Mesodermal cell (in vitro differentiated cells): Measurements from ENCODE around the gene SLFN12.
"Not testable (repeated sequence)": the region's sequence is repeated elsewhere in the genome, so short reads cannot be mapped to it uniquely, and the experiment has no call there.

Source experiments
- H3K27ac ChIP-seq: 2 replicates; pipeline ENCODE4 v1.7.0; 2013; ENCODE audit warnings: mild to moderate bottlenecking, low read depth, low read length, moderate library complexity; ENCODE audit not compliant: severe bottlenecking
- H3K36me3 ChIP-seq: 2 replicates; pipeline ENCODE4 v1.7.1; 2013; ENCODE audit warnings: mild to moderate bottlenecking, low read length, moderate library complexity; ENCODE audit not compliant: control insufficient read depth, insufficient read depth
- H3K4me1 ChIP-seq: one replicate; pipeline ENCODE4 v1.7.1; 2013; ENCODE audit warnings: mild to moderate bottlenecking, low read length; ENCODE audit not compliant: insufficient read depth, control insufficient read depth, poor library complexity, severe bottlenecking
- H3K4me3 ChIP-seq: 2 replicates; pipeline ENCODE4 v1.7.0; 2013; ENCODE audit warnings: low read length, control low read depth, mild to moderate bottlenecking; ENCODE audit not compliant: insufficient read depth, poor library complexity, severe bottlenecking; ENCODE audit errors: extremely low read depth
- H3K9me3 ChIP-seq: 2 replicates; pipeline ENCODE4 v1.7.1; 2013; ENCODE audit warnings: mild to moderate bottlenecking, low read length, moderate library complexity; ENCODE audit not compliant: control insufficient read depth
- WGBS, 2 experiments: methylation state at CpG; one replicate each; pipeline ENCODE4 v1.1.5; 2013; ENCODE audit warnings: missing lambda C conversion rate in 2 of 2; ENCODE audit not compliant: insufficient coverage in 2 of 2; 5-methylcytosine and 5-hydroxymethylcytosine counted together

The SLFN12 gene

GRCh38 chr17:35448899-35449227 is 16.6 kb upstream of the SLFN12 start:
- H3K4me3 ChIP-seq, result peak overlapping the region; percentile 19
- 83 to 88% methylated on average over 11 to 16 of the region's 16 CpGs for WGBS, 2 experiments
- H3K27ac ChIP-seq, result no peak overlapping the region
- peaks cover 3% of the 10 kb centered on the region for H3K4me1 ChIP-seq
- H3K36me3 ChIP-seq, result no peaks in the 10 kb centered on the region
- H3K9me3 ChIP-seq, result no peaks in the 10 kb centered on the region

- Histone ChIP-seq H3K9me3 (no peaks in the 10 kb centered on the region), H3K27ac (peak within 1 kb of the TSS; percentile 36), H3K4me1 (peaks cover 3% of the 10 kb centered on the region), H3K36me3 (no peaks in the 10 kb centered on the region), H3K4me3 (peak within 1 kb of the TSS; percentile 19)
- WGBS, 2 experiments, result 77 to 86% methylated on average over 29 to 43 of the region's 44 CpGs
Observed at GRCh38 chr17:35448214-35448898, 16.1 kb upstream of the SLFN12 start, which contains the start of gene SLFN13. Gene SLFN13 (minus strand): TSS chr17:35448766. CDS start chr17:35445680, 3,086 bp downstream.

DNA sequence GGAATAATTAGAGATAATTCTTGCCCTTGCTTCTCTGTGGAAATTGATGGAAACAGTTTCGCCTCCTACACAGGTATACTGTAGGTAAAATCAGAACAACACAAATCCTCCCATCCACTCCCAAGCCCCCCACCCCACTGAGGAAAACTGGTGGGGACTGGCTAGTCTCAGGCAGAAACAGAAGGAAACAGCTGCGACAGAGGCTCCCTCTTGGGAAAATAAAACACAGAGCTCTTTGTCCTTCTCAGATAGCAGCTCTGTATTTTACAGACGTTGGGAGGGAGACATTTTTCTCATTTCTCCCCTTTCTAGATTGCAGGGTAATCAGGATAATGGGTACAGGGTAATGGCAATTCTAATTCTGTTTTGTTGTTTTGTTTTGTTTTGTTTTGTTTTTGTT is 15.2 kb upstream of the SLFN12 start:
- WGBS, 2 experiments, result 29 to 79% methylated on average over 1 to 2 of the region's 3 CpGs
- H3K36me3 ChIP-seq, result no peaks in the 10 kb centered on the region
- H3K9me3 ChIP-seq, result no peaks in the 10 kb centered on the region
- H3K4me1 ChIP-seq, result peaks cover 3% of the 10 kb centered on the region
- H3K27ac ChIP-seq, result peak overlapping the region; percentile 36
- peak overlapping the region; percentile 19 for H3K4me3 ChIP-seq

DNA sequence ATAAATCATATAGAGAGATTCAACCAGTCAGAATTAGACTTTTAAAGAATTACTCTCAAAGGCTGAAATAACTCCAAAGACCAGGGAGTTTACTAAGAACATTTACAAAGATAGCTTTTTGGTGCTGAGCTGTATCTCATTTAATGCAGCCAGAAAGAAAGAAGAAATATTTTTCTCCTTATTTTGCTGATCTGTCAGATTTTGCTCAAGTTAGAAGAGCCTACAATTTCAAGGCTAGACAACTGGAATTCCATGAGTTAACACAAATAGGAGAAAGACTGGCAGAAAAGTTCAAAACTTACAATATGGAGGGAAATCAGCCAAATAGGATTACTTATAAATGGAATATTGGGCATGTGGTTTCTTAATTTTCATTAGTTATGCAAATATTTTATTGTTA is 6.1 kb upstream of the SLFN12 start:
- Histone ChIP-seq H3K36me3 (no peaks in the 10 kb centered on the region), H3K4me1 (no peaks in the 10 kb centered on the region), H3K4me3 (no peak overlapping the region), H3K9me3 (no peaks in the 10 kb centered on the region), H3K27ac (no peak overlapping the region)

GRCh38 chr17:35433075-35433894 is 985 bp upstream of the SLFN12 start:
- no peaks in the 10 kb centered on the region for H3K36me3 ChIP-seq
- WGBS, 2 experiments, result 63 to 65% methylated on average over 16 to 17 of the region's 19 CpGs
- H3K27ac ChIP-seq, result peak overlapping the region; percentile 99
- H3K4me1 ChIP-seq, result no peaks in the 10 kb centered on the region
- peaks cover 6% of the 10 kb centered on the region for H3K9me3 ChIP-seq
- peak overlapping the region; percentile 28 for H3K4me3 ChIP-seq

GRCh38 chr17:35429702-35430101 is 2.6 kb downstream of the SLFN12 start:
- 80% methylated on average over 1 of the region's 2 CpGs; no CpG with 5 or more reads in 1 of the 2 experiments for WGBS, 2 experiments
- Histone ChIP-seq H3K4me1 (no peaks in the 10 kb centered on the region), H3K27ac (no peak overlapping the region), H3K4me3 (no peak overlapping the region), H3K9me3 (peaks cover 6% of the 10 kb centered on the region), H3K36me3 (no peaks in the 10 kb centered on the region)

DNA sequence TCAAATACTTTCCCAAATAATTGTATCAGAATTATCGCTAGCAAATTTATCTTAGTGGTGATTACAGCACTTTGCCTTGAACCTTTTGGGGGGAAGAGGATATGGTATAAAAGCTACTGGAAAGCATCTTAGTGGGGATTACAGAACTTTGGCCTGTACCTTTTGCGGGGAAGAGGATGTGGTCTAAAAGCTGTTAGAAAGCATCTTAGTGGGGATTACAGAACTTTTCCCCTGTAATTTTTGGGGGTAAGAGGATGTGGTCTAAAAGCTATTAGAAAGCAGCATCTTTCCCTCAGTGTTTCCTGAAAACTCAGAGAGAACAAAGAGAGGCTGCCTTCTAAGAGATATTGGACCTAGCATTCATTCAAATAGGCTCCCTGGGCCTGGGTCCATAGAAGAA is 4.1 kb downstream of the SLFN12 start:
- H3K27ac ChIP-seq, result no peak overlapping the region
- WGBS, 2 experiments, result 100% methylated on average over 1 of the region's 2 CpGs

DNA sequence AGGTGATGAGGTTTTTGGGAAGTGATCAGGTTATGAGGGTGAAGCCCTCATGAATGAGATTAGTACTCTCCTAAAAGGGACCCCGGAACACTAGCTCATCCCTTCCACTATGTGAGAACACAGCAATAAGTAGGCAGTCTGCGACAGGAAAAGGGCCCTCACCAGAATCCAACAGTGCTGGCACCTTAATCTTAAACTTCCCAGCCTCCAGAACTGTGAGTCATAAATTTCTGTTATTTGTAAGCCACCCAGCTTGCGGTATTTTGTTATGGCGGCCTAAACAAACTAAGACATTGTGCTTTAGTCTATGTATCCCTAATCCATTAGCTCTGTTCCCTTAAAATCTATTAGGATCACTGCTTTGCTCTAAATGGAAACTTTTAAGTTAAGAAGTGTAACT is 8.5 kb downstream of the SLFN12 start:
- Histone ChIP-seq H3K4me3 (no peak overlapping the region), H3K36me3 (no peaks in the 10 kb centered on the region), H3K27ac (no peak overlapping the region), H3K4me1 (no peaks in the 10 kb centered on the region), H3K9me3 (no peaks in the 10 kb centered on the region)
- WGBS, 2 experiments, result no CpG with 5 or more reads among the region's 4 CpGs

More for the DNA sequence above, 4.1 kb downstream of the SLFN12 start:
- Histone ChIP-seq H3K4me1 (no peaks in the 10 kb centered on the region), H3K4me3 (no peak overlapping the region), H3K9me3 (peaks cover 6% of the 10 kb centered on the region), H3K36me3 (no peaks in the 10 kb centered on the region)

- not testable (repeated sequence) for H3K9me3 ChIP-seq, H3K36me3 ChIP-seq, H3K27ac ChIP-seq, H3K4me3 ChIP-seq, H3K4me1 ChIP-seq
- WGBS, 2 experiments, result 96 to 97% methylated on average over 6 to 7 of the region's 9 CpGs
Observed at GRCh38 chr17:35421069-35421468, 11.2 kb downstream of the SLFN12 start.

DNA sequence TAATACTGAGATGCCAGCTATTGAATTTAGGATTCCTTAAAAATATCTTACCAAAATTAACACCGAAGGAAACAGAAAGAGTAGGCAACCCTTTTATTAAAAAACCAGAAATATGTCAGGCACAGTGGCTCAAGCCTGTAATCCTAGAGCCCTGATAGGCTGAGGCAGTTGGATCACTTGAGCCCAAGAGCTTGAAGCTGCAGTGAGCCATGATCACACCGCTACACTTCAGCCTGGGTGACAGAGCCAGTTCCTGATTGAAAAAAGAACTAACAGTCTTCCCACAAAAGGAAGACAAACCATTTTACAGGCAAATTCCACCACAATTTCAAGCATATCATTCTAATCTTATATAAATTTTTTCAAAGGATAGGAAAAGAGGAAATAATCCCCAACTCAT is 15.6 kb downstream of the SLFN12 start:
- no peaks in the 10 kb centered on the region for H3K36me3 ChIP-seq
- H3K9me3 ChIP-seq, result no peaks in the 10 kb centered on the region
- WGBS, 2 experiments, result 100% methylated on average over 1 to 2 of the region's 2 CpGs
- H3K4me1 ChIP-seq, result no peaks in the 10 kb centered on the region
- no peak overlapping the region for H3K27ac ChIP-seq
- no peak overlapping the region for H3K4me3 ChIP-seq

DNA sequence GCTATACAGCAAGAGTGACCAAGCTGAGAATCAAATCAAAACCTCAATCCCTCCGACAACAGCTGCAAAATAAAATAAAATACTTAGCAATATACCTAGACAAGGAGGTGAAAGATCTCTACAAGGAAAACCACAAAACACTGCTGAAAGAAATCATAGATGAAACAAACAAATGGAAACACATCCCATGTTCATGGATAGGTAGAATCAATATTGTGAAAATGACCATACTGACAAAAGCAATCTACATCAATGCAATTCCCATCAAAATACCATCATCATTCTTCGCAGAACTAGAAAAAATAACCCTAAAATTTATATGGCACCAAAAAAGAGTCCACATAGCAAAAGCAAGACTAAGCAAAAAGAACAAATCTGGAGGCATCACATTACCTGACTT is 17.6 kb downstream of the SLFN12 start:
- not testable (repeated sequence) for H3K36me3 ChIP-seq, H3K4me3 ChIP-seq, H3K27ac ChIP-seq, H3K9me3 ChIP-seq, H3K4me1 ChIP-seq
- WGBS, 2 experiments, result 100% methylated on average over 1 of the region's 2 CpGs; no CpG with 5 or more reads in 1 of the 2 experiments
